Measurements from ENCODE around the gene HPX.

Gene HPX

GRCh38 chr11:6458352-6459098, 17.7 kb upstream of the HPX start:
- no peak for DNase-seq (ENCODE audit: low read depth)

GRCh38 chr11:6457581-6458320, 17.0 kb upstream of the HPX start:
- no peak for DNase-seq (ENCODE audit: low read depth)

DNA sequence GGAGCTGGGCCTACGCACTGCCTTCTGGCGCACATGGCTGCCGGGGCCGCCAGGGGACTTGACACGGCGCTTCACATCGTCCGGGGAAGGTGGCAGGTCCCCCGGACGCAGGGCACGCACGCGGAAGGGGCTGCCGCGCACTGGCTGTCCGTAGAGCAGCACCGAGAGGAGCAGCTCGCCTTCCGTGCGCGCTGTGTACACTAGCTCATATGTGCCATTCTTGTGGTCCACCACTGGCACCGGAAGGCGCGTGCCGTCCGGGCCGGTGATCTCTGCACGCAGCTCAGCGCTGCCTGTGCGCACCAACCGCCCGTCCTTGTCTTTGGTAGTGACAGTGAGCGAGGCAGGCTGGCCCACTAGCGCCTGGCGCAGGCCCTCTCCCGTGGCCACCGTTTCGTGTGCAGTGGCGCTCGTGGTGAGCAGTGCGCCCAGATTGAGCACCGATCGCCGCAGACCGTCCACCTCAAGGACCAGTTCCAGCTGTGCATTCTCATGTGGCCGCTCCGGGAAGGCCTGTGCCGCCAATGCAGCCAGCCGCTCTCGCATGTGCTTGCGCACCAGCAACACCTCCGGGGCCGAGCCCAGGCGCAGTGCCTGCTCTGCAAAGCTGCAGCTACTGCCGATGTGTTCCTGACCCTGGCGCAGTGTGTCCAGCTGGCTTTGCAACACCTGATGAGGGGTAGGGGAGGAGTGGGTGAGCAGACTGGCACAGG, 15.7 kb upstream of the HPX start:
- no peak for DNase-seq (ENCODE audit: low read depth)

DNA sequence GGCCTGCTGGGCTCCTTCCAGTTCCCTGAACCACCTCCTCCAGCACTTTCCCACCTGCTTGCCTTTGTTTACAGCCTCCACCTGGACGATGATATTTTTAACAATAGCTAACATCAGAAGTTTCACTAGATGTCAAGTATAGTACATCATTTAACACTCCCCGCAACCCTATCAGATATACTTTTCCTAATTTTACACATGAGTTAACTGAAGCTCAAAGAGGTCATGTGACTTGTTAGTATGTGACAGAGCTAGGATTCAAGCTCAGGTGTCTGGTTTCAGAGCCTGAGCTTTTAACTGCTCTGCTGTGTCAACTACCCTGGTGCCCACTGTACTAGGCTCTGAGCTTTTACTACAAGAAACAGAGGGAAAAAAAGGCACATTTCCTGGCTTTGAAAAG, 14.3 kb upstream of the HPX start:
- DNase-seq (ENCODE audit: low read depth) = no peak

GRCh38 chr11:6453152-6453551, 12.4 kb upstream of the HPX start:
- DNase-seq (ENCODE audit: low read depth) = no peak

DNA sequence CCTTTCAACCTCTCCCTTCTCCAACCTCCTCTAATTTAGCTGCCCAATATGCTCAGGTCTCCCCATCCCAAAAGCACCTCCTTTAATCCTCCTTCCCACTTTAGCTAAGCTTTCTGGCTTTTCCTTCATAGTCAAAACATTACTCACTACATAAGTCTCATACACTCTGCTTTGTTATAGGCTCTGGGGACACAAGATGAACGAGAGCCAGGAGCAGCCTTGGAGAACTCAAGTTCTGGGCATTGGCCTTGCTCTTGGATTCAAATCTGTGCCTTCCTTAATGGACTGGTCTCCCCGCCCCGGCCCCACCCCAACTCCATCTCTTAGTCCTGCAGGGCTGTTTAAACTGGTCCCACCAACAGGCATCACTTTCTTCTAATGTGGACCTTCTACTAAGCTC, 11.4 kb upstream of the HPX start:
- DNase-seq (ENCODE audit: low read depth) = no peak

DNA sequence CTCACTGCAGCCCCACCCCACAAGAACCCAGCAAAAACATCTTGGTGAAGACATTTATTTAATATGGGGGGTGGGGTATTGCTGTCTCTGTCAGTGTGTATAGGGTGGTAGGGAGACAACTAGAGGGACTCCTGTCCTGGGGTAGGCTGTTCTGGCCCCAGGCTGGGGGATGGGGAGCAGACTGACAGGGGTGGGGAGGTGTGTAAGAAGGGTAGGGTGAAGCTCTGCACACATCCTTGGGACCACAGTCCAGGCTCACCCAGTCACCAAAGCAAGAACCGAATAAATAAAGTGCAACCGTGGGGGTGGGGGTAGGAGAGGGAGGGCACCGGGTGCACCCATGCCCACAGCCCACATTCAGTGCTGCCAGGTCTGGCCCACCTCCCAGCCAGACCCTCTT, 7.8 kb upstream of the HPX start:
- DNase-seq (ENCODE audit: low read depth) = no peak

GRCh38 chr11:6443269-6444003, 2.6 kb upstream of the HPX start:
- DNase-seq (ENCODE audit: low read depth) = no peak

- DNase-seq (ENCODE audit: low read depth) = no peak
These were observed 1.7 kb upstream of the HPX start for GRCh38 chr11:6442441-6442840.

DNA sequence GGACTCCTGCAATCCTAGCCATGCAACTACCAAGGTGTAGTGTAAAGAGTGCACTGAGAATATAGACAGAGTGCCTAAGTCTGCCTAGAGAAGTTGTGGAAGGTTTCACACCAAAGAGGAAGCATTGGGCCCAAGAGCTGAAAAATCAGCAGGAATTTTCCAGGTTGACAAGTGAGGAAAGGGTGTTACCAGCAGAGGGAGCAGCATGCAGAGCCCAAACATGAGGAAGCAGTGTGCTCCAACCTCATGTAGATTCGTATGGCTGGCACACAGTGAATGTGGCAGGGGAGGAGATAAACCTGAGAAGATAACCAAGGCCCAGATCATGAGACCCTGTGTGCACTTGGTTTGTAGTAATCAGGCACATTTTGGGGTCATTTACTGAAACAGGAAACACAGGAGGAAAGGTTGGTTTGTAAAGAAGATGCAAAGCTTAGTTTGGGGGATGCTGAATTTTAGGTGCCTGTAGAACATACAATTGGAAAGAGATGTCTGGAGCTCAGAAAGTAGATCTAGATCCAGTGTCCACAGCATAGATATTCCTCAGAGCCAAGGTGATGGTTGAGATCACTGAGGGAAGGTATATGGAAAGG, 1.7 kb downstream of the HPX start:
- DNase-seq (ENCODE audit: low read depth) = no peak

DNA sequence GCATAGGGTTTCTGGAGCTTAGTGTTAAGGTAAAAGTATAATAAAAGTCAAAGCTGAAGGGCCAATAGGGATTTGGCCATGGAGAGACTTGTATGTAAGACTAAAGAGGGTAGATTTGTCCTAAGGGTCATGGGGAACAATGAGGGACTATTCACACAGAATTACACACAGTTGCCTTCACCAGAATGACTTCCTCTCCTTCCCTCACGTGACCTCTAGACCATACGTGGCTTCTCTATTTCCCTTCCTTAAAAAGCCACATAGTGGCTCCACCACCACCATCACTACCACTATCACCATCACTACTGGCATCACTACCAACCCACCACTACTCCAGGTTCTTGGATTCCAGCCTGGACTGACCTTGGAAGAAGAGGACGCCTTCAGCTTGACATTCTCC, 2.8 kb downstream of the HPX start:
- DNase-seq (ENCODE audit: low read depth) = no peak

DNA sequence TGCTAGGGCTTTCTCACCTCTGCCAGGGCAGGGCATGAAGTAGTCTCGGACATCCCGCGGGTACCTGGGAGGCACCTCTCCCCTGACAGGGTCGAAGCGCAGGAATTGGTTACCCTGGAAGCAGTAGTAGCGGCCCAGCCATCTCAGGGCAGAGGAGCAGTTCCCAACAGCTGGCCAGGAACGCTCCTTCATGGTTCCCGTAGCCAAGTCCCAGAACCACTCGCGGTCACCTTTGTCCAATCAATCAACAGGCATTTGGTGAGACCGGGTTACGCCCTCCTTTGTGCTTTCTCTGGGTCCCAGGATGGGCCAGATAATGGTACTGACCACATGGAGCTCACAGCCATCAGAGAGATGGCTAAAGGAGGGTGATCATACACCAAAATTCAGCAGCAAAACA, 3.4 kb downstream of the HPX start:
- no peak for DNase-seq (ENCODE audit: low read depth)

DNA sequence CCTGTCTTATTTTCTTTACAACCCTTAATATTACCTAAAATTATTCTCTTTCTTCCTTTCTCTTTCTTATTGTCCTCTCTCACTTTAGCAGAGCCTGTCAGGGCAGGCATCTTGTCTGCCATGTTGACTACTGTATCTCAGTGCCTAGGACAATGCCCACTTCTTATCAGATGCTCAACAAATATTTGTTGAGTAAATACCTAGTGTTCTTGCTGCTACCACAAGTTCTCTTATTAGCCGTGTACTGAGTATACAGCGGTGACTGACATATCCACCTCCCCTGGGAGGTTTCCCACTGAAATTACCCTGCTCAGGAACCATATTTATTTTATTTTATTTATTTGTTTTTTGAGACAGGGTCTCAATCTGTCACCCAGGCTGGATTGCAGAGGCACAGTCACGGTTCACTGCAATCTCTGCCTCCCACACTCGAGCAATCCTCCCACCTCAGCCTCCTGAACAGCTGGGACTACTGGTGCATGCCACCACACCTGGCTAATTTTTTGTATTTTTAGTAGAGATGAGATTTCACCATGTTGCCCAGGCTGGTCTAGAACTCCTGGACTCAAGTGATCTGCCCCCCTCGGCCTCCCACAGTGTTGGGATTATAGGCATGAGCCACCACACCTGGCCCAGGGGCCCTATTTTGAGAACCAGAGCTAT, 6.7 kb downstream of the HPX start:
- no peak for DNase-seq (ENCODE audit: low read depth)

DNA sequence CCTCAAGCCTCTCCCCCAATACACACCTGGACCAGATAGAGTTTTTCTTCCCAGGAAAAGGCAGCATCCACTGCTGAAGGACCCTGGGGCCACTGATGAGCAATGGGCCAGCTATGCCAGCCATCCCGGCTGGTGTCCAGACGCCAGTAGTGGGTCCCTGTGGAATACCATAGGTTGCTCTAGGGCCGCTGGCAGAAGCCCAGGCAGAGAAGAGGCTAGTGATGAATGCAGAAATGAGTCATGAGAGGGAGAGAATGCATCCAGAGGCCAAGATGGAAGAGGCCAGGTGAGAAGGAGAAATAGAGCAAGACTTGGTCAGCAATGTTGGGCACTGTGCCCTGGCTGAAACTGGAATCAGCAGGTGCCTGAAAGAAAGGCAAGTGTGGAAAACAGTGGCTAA, 8.9 kb downstream of the HPX start:
- DNase-seq (ENCODE audit: low read depth) = peak; percentile 85

DNA sequence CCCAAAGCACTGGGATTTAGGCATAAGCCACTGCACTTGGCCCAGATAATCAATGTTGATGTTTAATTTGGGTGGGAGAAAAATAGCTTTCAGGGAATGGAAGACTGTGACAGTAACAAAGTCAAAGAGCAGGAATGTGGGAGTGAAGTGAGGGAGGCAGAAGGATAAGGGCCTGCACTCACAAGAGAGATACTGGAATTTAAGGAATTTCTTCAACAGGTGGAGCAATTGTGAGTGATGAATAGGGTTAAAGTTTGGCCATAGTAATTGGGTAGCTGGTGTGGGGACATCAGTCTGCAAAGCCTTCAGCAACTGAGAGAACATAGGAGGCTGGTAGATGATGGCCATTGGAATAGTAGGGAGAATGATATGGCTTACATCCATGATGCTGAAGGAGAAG, 13.3 kb downstream of the HPX start:
- DNase-seq (ENCODE audit: low read depth) = no peak

- DNase-seq (ENCODE audit: low read depth) = no peak
These were observed 20.1 kb downstream of the HPX start for GRCh38 chr11:6420677-6421076.

DNA sequence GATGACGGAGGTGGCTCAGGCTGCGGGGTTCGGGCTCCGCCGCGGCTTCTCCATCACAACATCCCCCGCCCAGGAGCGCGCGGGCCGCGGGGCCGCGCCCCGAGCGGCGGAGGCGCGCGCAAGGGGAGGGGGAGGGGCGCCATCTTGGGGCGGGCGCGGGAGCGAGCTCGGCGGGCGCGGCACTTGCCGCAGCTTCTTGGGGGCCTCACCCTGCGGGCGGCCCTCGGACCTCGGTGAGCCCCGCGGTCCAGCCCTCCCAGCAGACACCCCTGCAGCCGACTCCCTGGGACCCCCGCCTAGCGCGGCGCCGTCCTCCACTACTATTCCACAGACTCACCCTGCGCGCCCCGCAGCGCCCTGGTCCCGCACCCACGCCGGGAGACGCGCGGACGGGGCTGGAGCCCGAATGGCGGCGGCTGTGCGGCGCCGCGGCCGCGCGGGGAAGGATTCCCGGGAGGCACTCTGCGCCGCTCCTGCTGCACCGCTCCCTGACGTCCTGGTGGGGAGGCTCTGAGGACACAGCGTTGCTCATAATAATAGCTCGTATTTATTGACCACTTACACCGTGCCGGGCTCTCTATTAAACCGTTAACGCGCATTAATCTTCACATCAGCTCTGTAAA, 21.7 kb downstream of the HPX start, which contains the start of gene APBB1:
TSS of gene APBB1 (minus strand) at position 86 of the 623 bp plus-strand sequence. CDS start 7,747 bp downstream, outside the sequence.
- DNase-seq (ENCODE audit: low read depth) = no peak

DNA sequence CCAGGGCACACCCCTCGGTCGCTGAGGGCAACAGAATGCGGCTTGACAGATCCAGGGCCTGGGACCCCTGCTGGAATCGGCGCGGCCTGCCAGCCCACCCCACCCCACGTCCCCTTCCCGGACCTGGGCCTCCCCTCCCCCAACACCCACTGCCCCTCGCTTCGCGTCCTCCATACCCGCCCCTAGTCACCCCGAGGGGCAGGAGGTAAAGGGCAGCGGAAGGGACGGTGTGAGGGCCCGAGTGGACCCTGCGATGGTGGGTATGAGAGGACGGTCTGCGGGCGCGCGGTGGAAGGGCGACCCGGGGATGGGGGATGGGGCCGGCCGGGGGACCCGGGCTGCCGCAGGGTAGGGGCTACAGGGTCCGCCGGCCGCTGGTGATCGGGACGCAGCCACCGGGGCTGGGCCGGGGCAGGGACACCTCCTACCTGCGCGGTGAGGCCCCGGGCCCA, 22.2 kb downstream of the HPX start:
- DNase-seq (ENCODE audit: low read depth) = no peak

GRCh38 chr11:6417907-6418556, 22.8 kb downstream of the HPX start:
- no peak for DNase-seq (ENCODE audit: low read depth)

DNA sequence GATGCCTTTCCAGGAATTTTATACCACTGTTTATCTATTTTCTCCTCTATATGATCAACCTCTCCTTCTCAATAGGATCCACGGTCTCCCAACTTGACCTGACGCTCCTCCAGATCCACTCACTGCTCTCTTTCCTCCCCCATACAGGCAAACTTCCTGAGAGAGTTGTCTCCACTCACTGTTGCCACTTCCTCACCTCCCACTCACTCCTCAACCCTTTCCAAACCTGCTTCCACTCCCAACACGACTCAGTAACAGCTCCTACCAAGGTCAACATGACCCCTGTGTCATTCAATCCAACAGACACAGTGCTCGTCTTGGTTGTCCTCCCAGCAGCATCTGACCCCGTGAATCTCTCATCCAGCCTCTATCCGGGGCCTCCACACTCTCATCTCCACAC, 25.0 kb downstream of the HPX start:
- no peak for DNase-seq (ENCODE audit: low read depth)
